Activated naive CD8-positive, alpha-beta T cell (primary cell): ENCODE measurements around the gene RFX8.
"Not testable (repeated sequence)": the region's sequence is repeated elsewhere in the genome, so short reads cannot be mapped to it uniquely, and the experiment has no call there.

Source experiments
- H3K27ac Mint-ChIP-seq: one replicate; pipeline ENCODE4 v1.8.0; 2021; ENCODE audit warnings: mixed read lengths
- H3K27me3 Mint-ChIP-seq: one replicate; pipeline ENCODE4 v1.8.0; 2021; ENCODE audit warnings: mixed read lengths
- H3K36me3 Mint-ChIP-seq: one replicate; pipeline ENCODE4 v1.8.0; 2021; ENCODE audit warnings: mixed read lengths
- H3K4me1 Mint-ChIP-seq: one replicate; pipeline ENCODE4 v1.8.0; 2021; ENCODE audit warnings: low read depth, mixed read lengths
- H3K4me3 Mint-ChIP-seq: one replicate; pipeline ENCODE4 v1.8.0; 2021; ENCODE audit warnings: mild to moderate bottlenecking, mixed read lengths
- H3K9me3 Mint-ChIP-seq: one replicate; pipeline ENCODE4 v1.8.0; 2021; ENCODE audit warnings: low read depth, mixed read lengths

RFX8 gene

DNA sequence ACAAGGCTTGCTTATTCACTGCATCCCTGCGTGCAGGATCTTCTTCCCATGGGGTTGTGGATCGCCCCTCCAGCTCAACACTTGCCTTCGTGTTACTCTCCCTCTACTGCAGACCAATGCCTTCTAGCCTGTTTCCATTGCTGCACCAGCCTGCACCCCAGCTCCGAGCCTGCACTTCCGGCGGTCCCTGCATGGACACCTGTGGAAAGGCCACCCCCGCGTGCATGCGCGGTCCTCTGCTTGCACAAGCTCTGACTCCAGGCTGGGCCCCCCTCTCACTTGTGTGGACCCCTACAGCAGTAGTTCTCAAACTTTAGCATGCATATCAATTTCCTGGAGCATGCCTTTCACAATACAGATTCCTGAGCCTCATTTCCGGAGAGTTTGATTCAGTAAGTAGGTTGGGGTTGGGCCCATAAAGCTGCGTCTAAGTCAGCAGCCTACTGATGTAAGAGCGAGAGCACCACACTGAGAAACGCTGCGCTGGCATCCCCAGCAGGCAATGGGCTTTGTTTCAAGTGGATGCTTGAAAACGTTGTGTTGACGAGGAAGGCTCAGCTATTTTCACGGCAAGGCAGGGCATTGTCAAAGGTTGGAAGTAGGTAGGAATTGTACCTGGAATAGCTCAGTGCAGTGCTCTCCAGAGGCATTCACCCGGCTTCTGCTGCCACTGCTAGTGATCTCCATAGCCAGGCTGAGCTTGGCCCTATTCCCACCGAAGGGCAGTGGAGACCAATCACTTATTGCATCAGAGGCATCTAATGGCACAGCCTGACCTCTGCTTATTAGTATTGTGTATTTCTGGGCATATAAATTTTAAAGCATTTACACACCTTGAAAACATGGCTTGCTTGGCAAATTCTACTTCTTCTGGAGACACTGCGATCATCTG is 120.2 kb downstream of the RFX8 start:
- Mint-ChIP-seq H3K36me3 (no peaks in the 10 kb centered on the region), H3K27ac (no peak overlapping the region), H3K4me1 (peaks cover 2% of the 10 kb centered on the region), H3K9me3 (no peaks in the 10 kb centered on the region), H3K27me3 (peaks cover 2% of the 10 kb centered on the region), H3K4me3 (no peak overlapping the region)

DNA sequence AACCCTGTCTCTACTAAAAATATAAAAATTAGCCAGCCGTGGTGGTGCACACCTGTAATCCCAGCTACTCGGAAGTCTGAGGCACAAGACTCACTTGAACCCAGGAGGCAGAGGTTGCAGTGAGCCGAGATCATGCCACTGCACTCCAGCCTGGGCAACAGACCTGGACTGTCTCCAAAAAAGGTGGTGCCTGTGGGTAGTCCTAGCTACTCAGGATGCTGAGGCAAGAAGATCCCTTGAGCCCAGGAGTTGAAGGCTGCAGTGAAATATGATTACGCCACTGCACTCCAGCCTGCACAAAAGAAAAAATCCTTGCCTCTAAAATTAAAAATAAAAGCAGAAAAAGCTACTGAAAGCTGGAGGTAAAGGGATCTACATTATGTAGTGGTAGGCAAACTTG is 122.3 kb downstream of the RFX8 start:
- not testable (repeated sequence) for H3K27ac Mint-ChIP-seq, H3K36me3 Mint-ChIP-seq, H3K4me1 Mint-ChIP-seq, H3K27me3 Mint-ChIP-seq, H3K9me3 Mint-ChIP-seq, H3K4me3 Mint-ChIP-seq

DNA sequence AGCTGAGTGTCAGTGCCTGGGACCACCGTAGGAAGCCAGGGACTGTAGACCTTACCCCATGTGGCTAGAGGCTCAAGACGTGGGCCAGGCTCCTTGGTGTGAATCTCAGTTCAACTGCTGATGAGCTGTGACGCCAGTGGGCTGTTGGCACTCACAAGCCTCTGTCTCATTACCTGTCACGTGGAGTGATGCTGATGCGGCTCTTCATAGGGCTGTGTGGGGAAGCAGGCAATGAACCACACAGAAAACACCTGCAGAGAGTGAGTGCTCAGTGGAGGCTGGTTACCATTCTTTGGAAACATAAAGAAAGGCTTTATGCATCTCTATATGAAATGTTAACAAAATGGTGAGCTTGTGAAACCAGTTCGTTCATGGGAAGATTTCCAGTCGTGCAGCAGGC is 123.7 kb downstream of the RFX8 start:
- H3K9me3 Mint-ChIP-seq, result no peaks in the 10 kb centered on the region
- H3K27ac Mint-ChIP-seq, result no peak overlapping the region
- H3K27me3 Mint-ChIP-seq, result peaks cover 2% of the 10 kb centered on the region
- no peaks in the 10 kb centered on the region for H3K36me3 Mint-ChIP-seq
- no peak overlapping the region for H3K4me3 Mint-ChIP-seq
- peaks cover 2% of the 10 kb centered on the region for H3K4me1 Mint-ChIP-seq

- Mint-ChIP-seq H3K4me1 (peaks cover 2% of the 10 kb centered on the region), H3K36me3 (no peaks in the 10 kb centered on the region), H3K27ac (no peak overlapping the region), H3K9me3 (no peaks in the 10 kb centered on the region), H3K27me3 (no peaks in the 10 kb centered on the region), H3K4me3 (no peak overlapping the region)
Measured at GRCh38 chr2:101349893-101350662, 124.8 kb downstream of the RFX8 start.

DNA sequence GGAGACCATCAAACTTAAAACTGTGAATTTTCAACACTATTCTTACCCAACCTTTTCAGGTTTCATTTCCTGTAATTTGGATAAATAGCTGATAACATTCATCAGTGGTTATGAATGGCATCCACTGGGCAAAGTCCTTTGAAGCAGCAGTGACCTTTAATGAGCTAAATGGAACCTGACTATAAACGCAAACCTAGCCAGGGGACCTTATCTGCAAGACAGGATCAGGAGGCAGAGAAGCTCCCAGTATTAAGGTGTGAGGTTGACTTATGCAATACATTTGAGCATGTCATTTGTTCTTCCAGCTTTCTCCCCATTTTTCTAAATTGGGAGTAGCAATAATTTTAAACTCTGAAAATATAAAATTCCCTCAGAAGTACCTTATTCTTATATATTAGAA is 126.0 kb downstream of the RFX8 start:
- Mint-ChIP-seq H3K27ac (no peak overlapping the region), H3K27me3 (no peaks in the 10 kb centered on the region), H3K36me3 (no peaks in the 10 kb centered on the region), H3K9me3 (no peaks in the 10 kb centered on the region), H3K4me3 (no peak overlapping the region), H3K4me1 (peaks cover 2% of the 10 kb centered on the region)
